ENCODE results near the gene SMYD5. TPM values are rescaled to one million over a fixed set of nuclear protein-coding genes. Genes with fewer than 3 reads are reported as not detected.
"Not testable (repeated sequence)": the region's sequence is repeated elsewhere in the genome, so short reads cannot be mapped to it uniquely, and the experiment has no call there.

Gene SMYD5
- total RNA-seq (23.5 TPM), polyA plus RNA-seq (ENCODE audit: insufficient read depth, low read depth, low replicate concordance) (20.8 TPM)
- long read RNA-seq, donor 1, partial matches to known transcripts: 0 of 3 reads
- long read RNA-seq, donor 1, other reads (novel, unspliced or antisense): 0 of 3 reads
- long read RNA-seq, donor 2, partial matches to known transcripts: 0 of 1 reads
- long read RNA-seq, donor 2, other reads (novel, unspliced or antisense): 0 of 1 reads
- long read RNA-seq, donor 3, partial matches to known transcripts: 0 of 3 reads
- long read RNA-seq, donor 3, other reads (novel, unspliced or antisense): 0 of 3 reads
- long read RNA-seq, donor 4, partial matches to known transcripts: 22 of 25 reads
- long read RNA-seq, donor 4, other reads (novel, unspliced or antisense): 0 of 25 reads
- long read RNA-seq, donor 5: 0 reads
- long read RNA-seq, donor 6, partial matches to known transcripts: 34 of 34 reads
- long read RNA-seq, donor 6, other reads (novel, unspliced or antisense): 0 of 34 reads
- long read RNA-seq, donor 7, transcript SMYD5-202 (13 exons, 2,593 nt): major isoform, 9 of 16 reads
- long read RNA-seq, donor 7, partial matches to known transcripts: 2 of 16 reads
- long read RNA-seq, donor 7, other reads (novel, unspliced or antisense): 5 of 16 reads
- long read RNA-seq, donor 8, partial matches to known transcripts: 0 of 3 reads
- long read RNA-seq, donor 8, other reads (novel, unspliced or antisense): 0 of 3 reads
- long read RNA-seq, donor 9, partial matches to known transcripts: 0 of 2 reads
- long read RNA-seq, donor 9, other reads (novel, unspliced or antisense): 0 of 2 reads
- long read RNA-seq, donor 10, partial matches to known transcripts: 0 of 2 reads
- long read RNA-seq, donor 10, other reads (novel, unspliced or antisense): 0 of 2 reads

- Histone ChIP-seq H3K4me3 (ENCODE audit: low read length in 3 of 3) (peak within 1 kb of the TSS; percentile 78 to 91 (median 84)), H3K9ac (ENCODE audit: low read length in 3 of 3) (peak within 1 kb of the TSS; percentile 39 to 72 (median 55)), H3K9me3 (ENCODE audit: control insufficient read depth in 2 of 3, insufficient read depth in 1 of 3, low read length in 3 of 3) (no peaks in the 10 kb centered on the region), H3K36me3 (ENCODE audit: control insufficient read depth in 2 of 3, insufficient read depth in 3 of 3, low read length in 3 of 3) (no peaks in the 10 kb centered on the region), H3K27ac (ENCODE audit: low read depth in 2 of 2, low read length in 2 of 2) (peak within 1 kb of the TSS; percentile 59 to 82), H3K27me3 (ENCODE audit: control insufficient read depth, insufficient read depth, low read length) (no peaks in the 10 kb centered on the region), H3K4me1 (ENCODE audit: control insufficient read depth in 2 of 3, insufficient read depth in 2 of 3, low read depth in 1 of 3, low read length in 3 of 3) (peaks cover 0 to 5% (median 2%) of the 10 kb centered on the region in 3 donors)
- TF ChIP-seq CTCF (IDR thresholded peaks at IDR 0.05; ENCODE audit: borderline replicate concordance, extremely low read depth, insufficient read depth): no peak
- peak; percentile 83 to 95 (median 91) for DNase-seq
- no peak for FAIRE-seq
- intact Hi-C loops (cut with DNase I): no loop called here
These were observed at the start of gene SMYD5 for GRCh38 chr2:73214120-73215035. SMYD5 (plus strand) TSS chr2:73214245; CDS start chr2:73214267, 22 bp downstream.

- FAIRE-seq; H3K9me3 ChIP-seq (ENCODE audit: control insufficient read depth in 2 of 3, insufficient read depth in 1 of 3, low read length in 3 of 3); H3K36me3 ChIP-seq (ENCODE audit: control insufficient read depth in 2 of 3, insufficient read depth in 3 of 3, low read length in 3 of 3); H3K27ac ChIP-seq (ENCODE audit: low read depth in 2 of 2, low read length in 2 of 2); H3K9ac ChIP-seq (ENCODE audit: low read length in 3 of 3); H3K27me3 ChIP-seq (ENCODE audit: control insufficient read depth, insufficient read depth, low read length); H3K4me1 ChIP-seq (ENCODE audit: control insufficient read depth in 2 of 3, insufficient read depth in 2 of 3, low read depth in 1 of 3, low read length in 3 of 3); DNase-seq; H3K4me3 ChIP-seq (ENCODE audit: low read length in 3 of 3): not testable (repeated sequence)
- intact Hi-C loops (cut with DNase I): loop anchor here (10.0 kb wide), 1 partner anchor 171 kb away; no protein-coding TSS in a partner anchor
These were observed 48.1 kb upstream of the SMYD5 start for GRCh38 chr2:73165978-73166377.

- not testable (repeated sequence) for H3K4me1 ChIP-seq (ENCODE audit: control insufficient read depth in 2 of 3, insufficient read depth in 2 of 3, low read depth in 1 of 3, low read length in 3 of 3); H3K4me3 ChIP-seq (ENCODE audit: low read length in 3 of 3); H3K36me3 ChIP-seq (ENCODE audit: control insufficient read depth in 2 of 3, insufficient read depth in 3 of 3, low read length in 3 of 3); FAIRE-seq; H3K27me3 ChIP-seq (ENCODE audit: control insufficient read depth, insufficient read depth, low read length); DNase-seq; H3K9ac ChIP-seq (ENCODE audit: low read length in 3 of 3); H3K27ac ChIP-seq (ENCODE audit: low read depth in 2 of 2, low read length in 2 of 2); H3K9me3 ChIP-seq (ENCODE audit: control insufficient read depth in 2 of 3, insufficient read depth in 1 of 3, low read length in 3 of 3)
- intact Hi-C loops (cut with DNase I): loop anchor here (10.0 kb wide), 1 partner anchor 172 kb away; no protein-coding TSS in a partner anchor
These were observed 47.2 kb upstream of the SMYD5 start for GRCh38 chr2:73166813-73167212.

- DNase-seq; H3K4me1 ChIP-seq (ENCODE audit: control insufficient read depth in 2 of 3, insufficient read depth in 2 of 3, low read depth in 1 of 3, low read length in 3 of 3); H3K4me3 ChIP-seq (ENCODE audit: low read length in 3 of 3); FAIRE-seq; H3K27me3 ChIP-seq (ENCODE audit: control insufficient read depth, insufficient read depth, low read length); H3K27ac ChIP-seq (ENCODE audit: low read depth in 2 of 2, low read length in 2 of 2); H3K9ac ChIP-seq (ENCODE audit: low read length in 3 of 3); H3K36me3 ChIP-seq (ENCODE audit: control insufficient read depth in 2 of 3, insufficient read depth in 3 of 3, low read length in 3 of 3); H3K9me3 ChIP-seq (ENCODE audit: control insufficient read depth in 2 of 3, insufficient read depth in 1 of 3, low read length in 3 of 3): not testable (repeated sequence)
- intact Hi-C loops (cut with DNase I): loop anchor here (10.0 kb wide), 1 partner anchor 174 kb away; no protein-coding TSS in a partner anchor
These were observed 45.7 kb upstream of the SMYD5 start for GRCh38 chr2:73168348-73168747.

- FAIRE-seq; H3K9ac ChIP-seq (ENCODE audit: low read length in 3 of 3); H3K36me3 ChIP-seq (ENCODE audit: control insufficient read depth in 2 of 3, insufficient read depth in 3 of 3, low read length in 3 of 3); H3K4me1 ChIP-seq (ENCODE audit: control insufficient read depth in 2 of 3, insufficient read depth in 2 of 3, low read depth in 1 of 3, low read length in 3 of 3); H3K27me3 ChIP-seq (ENCODE audit: control insufficient read depth, insufficient read depth, low read length); H3K27ac ChIP-seq (ENCODE audit: low read depth in 2 of 2, low read length in 2 of 2); intact Hi-C loops (cut with DNase I); DNase-seq; H3K4me3 ChIP-seq (ENCODE audit: low read length in 3 of 3); H3K9me3 ChIP-seq (ENCODE audit: control insufficient read depth in 2 of 3, insufficient read depth in 1 of 3, low read length in 3 of 3): not testable (repeated sequence)
These were observed 43.7 kb upstream of the SMYD5 start for GRCh38 chr2:73170341-73170740.
